Loucy (cell line): ENCODE data around the gene GLB1L.

Source experiments
- H2AFZ ChIP-seq: fragments of 200-600 bp; sonication (generic); 2 replicates; pipeline ENCODE4 v1.6.0; 2016; ENCODE audit warnings: antibody characterized with exemption, mild to moderate bottlenecking, low read length, moderate library complexity
- H3F3A ChIP-seq: fragments of 200-600 bp; 2 replicates; pipeline ENCODE4 v1.6.0; 2016; ENCODE audit warnings: antibody characterized with exemption, low read depth, mild to moderate bottlenecking
- H3K27me3 ChIP-seq: fragments of 200-600 bp; sonication (generic); 2 replicates; pipeline ENCODE4 v1.6.1; 2014; ENCODE audit warnings: low read length, mild to moderate bottlenecking; ENCODE audit not compliant: insufficient read depth, poor library complexity, severe bottlenecking
- H3K36me3 ChIP-seq: fragments of 200-600 bp; sonication (generic); 2 replicates; pipeline ENCODE4 v1.6.1; 2016; ENCODE audit warnings: low read length; ENCODE audit not compliant: insufficient read depth
- H3K4me1 ChIP-seq: fragments of 200-600 bp; sonication (generic); 2 replicates; pipeline ENCODE4 v1.5.1; 2014; ENCODE audit warnings: low read length, mild to moderate bottlenecking; ENCODE audit not compliant: insufficient read depth, poor library complexity, severe bottlenecking
- H3K4me2 ChIP-seq: fragments of 200-600 bp; sonication (generic); 2 replicates; pipeline ENCODE4 v1.6.0; 2014; ENCODE audit warnings: antibody characterized with exemption, low read length, low read depth, mild to moderate bottlenecking; ENCODE audit not compliant: poor library complexity, severe bottlenecking
- H3K4me3 ChIP-seq: fragments of 200-600 bp; sonication (generic); 2 replicates; pipeline ENCODE4 v1.5.1; 2014; ENCODE audit warnings: low read length, mild to moderate bottlenecking, mixed read lengths; ENCODE audit not compliant: poor library complexity, severe bottlenecking
- H3K79me2 ChIP-seq: fragments of 200-600 bp; sonication (generic); 2 replicates; pipeline ENCODE4 v1.6.1; 2014; ENCODE audit warnings: low read length; ENCODE audit not compliant: insufficient read depth
- H3K9ac ChIP-seq: fragments of 200-600 bp; sonication (generic); 2 replicates; pipeline ENCODE4 v1.6.0; 2014; ENCODE audit warnings: mild to moderate bottlenecking, low read depth, low read length, moderate library complexity; ENCODE audit not compliant: poor library complexity, severe bottlenecking
- H3K9me2 ChIP-seq: fragments of 200-600 bp; sonication (generic); replicated peaks from 2 replicates; pipeline ENCODE4 v1.6.1; 2016; ENCODE audit warnings: low read depth, low read length, mixed read lengths
- H3K9me3 ChIP-seq: fragments of 200-600 bp; sonication (generic); 2 replicates; pipeline ENCODE4 v1.6.1; 2014; ENCODE audit warnings: mild to moderate bottlenecking, antibody characterized with exemption, low read length, low read depth; ENCODE audit not compliant: insufficient read depth
- H4K20me1 ChIP-seq: fragments of 200-600 bp; sonication (generic); 2 replicates; pipeline ENCODE4 v1.6.0; 2014; ENCODE audit warnings: antibody characterized with exemption, low read length, mild to moderate bottlenecking; ENCODE audit not compliant: insufficient read depth, poor library complexity, severe bottlenecking
- EZH2phosphoT487 ChIP-seq: fragments of 200-600 bp; IDR thresholded peaks from 2 replicates; pipeline ENCODE4 v1.6.1; 2018; ENCODE audit warnings: antibody characterized with exemption, mild to moderate bottlenecking, moderate library complexity, borderline replicate concordance
- TF ChIP-seq, protein P1 (sequence below): fragments of 200-600 bp; sonication (generic); conservative IDR thresholded peaks from 2 replicates; pipeline ENCODE4 v1.5.1; 2014; ENCODE audit warnings: mild to moderate bottlenecking, antibody characterized with exemption, low read length

GLB1L gene

DNA sequence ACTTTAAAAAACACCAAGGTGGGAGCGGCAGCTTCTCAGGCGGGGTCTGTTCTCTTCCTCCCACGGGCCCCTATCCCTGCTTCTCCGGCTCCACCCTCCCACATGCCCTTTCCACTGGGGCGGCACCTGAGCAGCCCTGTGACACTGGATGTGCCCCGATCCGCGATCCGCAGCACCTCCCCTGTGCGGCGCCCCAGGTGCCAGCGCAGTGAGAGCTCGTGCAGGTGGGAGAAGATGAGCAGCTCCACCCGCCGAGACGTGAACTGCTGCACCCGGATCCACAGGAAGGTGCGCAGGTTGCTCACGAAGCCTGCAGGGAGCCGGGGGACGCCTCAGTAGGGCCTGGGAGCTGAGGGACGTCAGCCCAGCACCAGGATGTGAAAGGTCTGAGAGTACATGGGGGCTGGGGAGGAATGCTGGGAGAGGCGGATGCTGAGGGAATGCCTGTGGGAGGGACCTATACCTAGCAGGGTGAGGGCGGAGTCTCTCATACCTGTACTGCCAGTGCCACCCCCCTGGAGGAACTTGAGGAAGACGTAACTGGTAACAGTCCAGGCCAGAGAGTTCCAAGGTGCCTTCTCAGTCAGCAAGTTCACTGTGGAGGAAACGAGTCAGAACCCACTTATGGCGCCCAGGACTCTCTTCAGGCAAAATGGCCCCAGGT is 29.2 kb downstream of the GLB1L start:
- H3K4me2 ChIP-seq: no peak overlapping the region
- H3K9me2 ChIP-seq: no peaks in the 10 kb centered on the region
- no peak overlapping the region for H2AFZ ChIP-seq
- peaks cover 10% of the 10 kb centered on the region for H3K4me1 ChIP-seq
- no peaks in the 10 kb centered on the region for H4K20me1 ChIP-seq
- H3K27me3 ChIP-seq: no peaks in the 10 kb centered on the region
- no peaks in the 10 kb centered on the region for H3F3A ChIP-seq
- no peaks in the 10 kb centered on the region for H3K9me3 ChIP-seq
- peaks cover 9% of the 10 kb centered on the region; the same call in 1 of the 2 replicates for H3K36me3 ChIP-seq
- no peak overlapping the region for H3K4me3 ChIP-seq
- TF ChIP-seq EZH2phosphoT487: no peak
- TF ChIP-seq, protein P1, sequence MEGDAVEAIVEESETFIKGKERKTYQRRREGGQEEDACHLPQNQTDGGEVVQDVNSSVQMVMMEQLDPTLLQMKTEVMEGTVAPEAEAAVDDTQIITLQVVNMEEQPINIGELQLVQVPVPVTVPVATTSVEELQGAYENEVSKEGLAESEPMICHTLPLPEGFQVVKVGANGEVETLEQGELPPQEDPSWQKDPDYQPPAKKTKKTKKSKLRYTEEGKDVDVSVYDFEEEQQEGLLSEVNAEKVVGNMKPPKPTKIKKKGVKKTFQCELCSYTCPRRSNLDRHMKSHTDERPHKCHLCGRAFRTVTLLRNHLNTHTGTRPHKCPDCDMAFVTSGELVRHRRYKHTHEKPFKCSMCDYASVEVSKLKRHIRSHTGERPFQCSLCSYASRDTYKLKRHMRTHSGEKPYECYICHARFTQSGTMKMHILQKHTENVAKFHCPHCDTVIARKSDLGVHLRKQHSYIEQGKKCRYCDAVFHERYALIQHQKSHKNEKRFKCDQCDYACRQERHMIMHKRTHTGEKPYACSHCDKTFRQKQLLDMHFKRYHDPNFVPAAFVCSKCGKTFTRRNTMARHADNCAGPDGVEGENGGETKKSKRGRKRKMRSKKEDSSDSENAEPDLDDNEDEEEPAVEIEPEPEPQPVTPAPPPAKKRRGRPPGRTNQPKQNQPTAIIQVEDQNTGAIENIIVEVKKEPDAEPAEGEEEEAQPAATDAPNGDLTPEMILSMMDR: no peak
- H3K9ac ChIP-seq: no peak overlapping the region
- no peaks in the 10 kb centered on the region for H3K79me2 ChIP-seq

DNA sequence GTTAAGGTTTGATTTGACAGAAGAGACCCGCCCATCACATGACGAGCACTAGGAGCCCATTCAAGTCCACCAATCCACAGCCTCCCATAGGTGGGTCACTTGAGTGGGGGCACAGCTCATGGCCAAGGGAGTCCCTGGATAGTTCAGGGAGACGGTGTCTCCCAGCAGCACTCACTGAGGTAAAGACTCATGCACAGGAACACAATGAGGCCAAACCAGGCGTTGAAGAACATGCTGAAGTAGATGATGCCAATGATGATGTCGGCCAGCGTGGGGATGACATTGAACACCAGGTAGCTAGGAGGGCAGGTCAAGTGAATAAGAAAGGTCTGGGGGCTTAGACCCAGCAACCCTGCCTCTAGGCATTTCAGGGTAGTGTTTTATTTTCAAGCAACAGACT is 30.5 kb downstream of the GLB1L start:
- Histone ChIP-seq H3K9ac (no peak overlapping the region), H3K4me1 (peaks cover 10% of the 10 kb centered on the region), H3F3A (no peaks in the 10 kb centered on the region), H3K9me3 (no peaks in the 10 kb centered on the region), H3K79me2 (no peaks in the 10 kb centered on the region), H3K9me2 (no peaks in the 10 kb centered on the region), H3K27me3 (no peaks in the 10 kb centered on the region), H3K4me2 (no peak overlapping the region), H2AFZ (no peak overlapping the region), H3K4me3 (no peak overlapping the region), H3K36me3 (no peaks in the 10 kb centered on the region), H4K20me1 (no peaks in the 10 kb centered on the region)
- TF ChIP-seq, protein P1: no peak
- TF ChIP-seq EZH2phosphoT487: no peak

DNA sequence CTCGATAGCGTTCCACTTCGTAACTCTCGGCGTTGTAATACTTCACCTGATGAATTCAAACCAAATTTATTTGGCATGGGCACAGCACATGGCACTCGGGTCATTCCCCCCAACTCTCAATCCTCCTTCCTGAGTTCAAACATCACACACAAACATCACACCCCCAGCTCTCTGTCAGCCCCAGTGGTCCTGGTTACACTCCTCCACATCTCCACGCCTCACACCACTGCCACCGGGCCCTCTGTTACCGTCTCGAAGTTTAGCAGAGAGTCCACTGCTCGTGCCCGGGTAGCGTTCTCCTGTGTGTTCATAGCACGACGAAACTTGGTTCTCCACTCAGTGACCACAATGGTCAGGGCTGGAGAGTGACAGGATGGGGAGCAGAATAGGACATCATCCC is 31.1 kb downstream of the GLB1L start:
- Histone ChIP-seq H3F3A (no peaks in the 10 kb centered on the region), H3K4me2 (no peak overlapping the region), H3K4me3 (no peak overlapping the region), H3K9me2 (no peaks in the 10 kb centered on the region), H3K4me1 (peaks cover 10% of the 10 kb centered on the region), H3K36me3 (no peaks in the 10 kb centered on the region), H3K79me2 (no peaks in the 10 kb centered on the region), H3K27me3 (no peaks in the 10 kb centered on the region), H3K9ac (no peak overlapping the region), H3K9me3 (no peaks in the 10 kb centered on the region), H4K20me1 (no peaks in the 10 kb centered on the region), H2AFZ (no peak overlapping the region)
- no peak for TF ChIP-seq EZH2phosphoT487
- TF ChIP-seq, protein P1: no peak
